Endodermal cell (in vitro differentiated cells): Measurements from ENCODE around the gene RDM1. TPM values are rescaled to one million over a fixed set of nuclear protein-coding genes. Genes with fewer than 3 reads are reported as not detected.

Source experiments
- DNase-seq: peaks from one replicate; pipeline ENCODE4 v3.0.0-alpha.2; 2017
- H3K27ac ChIP-seq: 2 replicates; pipeline ENCODE4 v1.5.1; 2013; ENCODE audit warnings: mild to moderate bottlenecking, low read depth, low read length, moderate library complexity
- H3K27me3 ChIP-seq: 2 replicates; pipeline ENCODE4 v1.6.1; 2013; ENCODE audit warnings: mild to moderate bottlenecking, low read length, moderate library complexity; ENCODE audit not compliant: insufficient read depth, control insufficient read depth, poor library complexity, severe bottlenecking
- H3K36me3 ChIP-seq: 2 replicates; pipeline ENCODE4 v1.7.0; 2013; ENCODE audit warnings: mild to moderate bottlenecking, low read length, moderate library complexity; ENCODE audit not compliant: control insufficient read depth, insufficient read depth
- H3K4me1 ChIP-seq: one replicate; pipeline ENCODE4 v1.7.0; 2013; ENCODE audit warnings: low read length; ENCODE audit not compliant: control insufficient read depth, insufficient read depth
- H3K4me3 ChIP-seq: 2 replicates; pipeline ENCODE4 v1.5.1; 2013; ENCODE audit warnings: mild to moderate bottlenecking, low read length, moderate library complexity
- H3K9ac ChIP-seq: 2 replicates; pipeline ENCODE4 v1.6.1; 2013; ENCODE audit warnings: mild to moderate bottlenecking, low read length, moderate library complexity; ENCODE audit not compliant: poor library complexity, severe bottlenecking; ENCODE audit errors: extremely low read depth
- H3K9me3 ChIP-seq: 2 replicates; pipeline ENCODE4 v1.6.1; 2013; ENCODE audit warnings: mild to moderate bottlenecking, low read length, moderate library complexity; ENCODE audit not compliant: control insufficient read depth
- H3K27ac Mint-ChIP-seq: 2 replicates; pipeline ENCODE4 v1.8.0; 2020; ENCODE audit warnings: mixed read lengths
- H3K27me3 Mint-ChIP-seq: 2 replicates; pipeline ENCODE4 v1.8.0; 2021; ENCODE audit warnings: mild to moderate bottlenecking, mixed read lengths; ENCODE audit not compliant: insufficient read depth
- H3K36me3 Mint-ChIP-seq: 2 replicates; pipeline ENCODE4 v1.8.0; 2020; ENCODE audit warnings: low read depth, mixed read lengths
- H3K4me1 Mint-ChIP-seq: 2 replicates; pipeline ENCODE4 v1.8.0; 2020; ENCODE audit warnings: mixed read lengths
- H3K4me3 Mint-ChIP-seq: 2 replicates; pipeline ENCODE4 v1.8.0; 2020; ENCODE audit warnings: mild to moderate bottlenecking, moderate library complexity, mixed read lengths
- H3K9me3 Mint-ChIP-seq: 2 replicates; pipeline ENCODE4 v1.8.0; 2020; ENCODE audit warnings: mild to moderate bottlenecking, mixed read lengths
- WGBS, 2 experiments: methylation state at CpG; one replicate each; pipeline versions ENCODE4 v1.1.5 to v1.1.7; 2013; ENCODE audit warnings: missing lambda C conversion rate in 2 of 2, mixed read lengths in 1 of 2; ENCODE audit not compliant: insufficient coverage in 1 of 2, insufficient read length in 1 of 2; 5-methylcytosine and 5-hydroxymethylcytosine counted together
- total RNA-seq, 2 donors: library from RNA; stranded (reverse); fragmentation: NEBNext Ultra II Directional in 1 of 2; extraction: Animal tissue kit (Norgen Biotek cat#: 25700) in 1 of 2; gene quantifications; 2 replicates in 1 of 2; 3 replicates in 1 of 2; pipeline ENCODE4 v1.2.1, GENCODE V29; 2021
- TF ChIP-seq, protein P1 (sequence below): fragments of 200-600 bp; sonication (generic); conservative IDR thresholded peaks from 2 replicates; pipeline ENCODE4 v1.5.0; 2021; ENCODE audit warnings: antibody characterized with exemption, mild to moderate bottlenecking

RDM1 gene
- total RNA-seq, 2 donors from 2014 or later, result 5.3 to 14.2 TPM

GRCh38 chr17:35915153-35915964 lies 15.2 kb downstream of the RDM1 start:
- WGBS, 2 experiments, result 91 to 92% methylated on average over 3 of the region's 3 CpGs
- peaks cover 6% of the 10 kb centered on the region for H3K27me3 Mint-ChIP-seq
- no peak for DNase-seq
- Histone ChIP-seq H3K27ac (no peak overlapping the region), H3K36me3 (no peaks in the 10 kb centered on the region), H3K9me3 (no peaks in the 10 kb centered on the region), H3K27me3 (peaks cover 8% of the 10 kb centered on the region), H3K9ac (no peak overlapping the region), H3K4me3 (no peak overlapping the region), H3K4me1 (no peaks in the 10 kb centered on the region)
- no peak overlapping the region for H3K27ac Mint-ChIP-seq
- H3K4me3 Mint-ChIP-seq, result no peak overlapping the region
- peaks cover 6% of the 10 kb centered on the region for H3K36me3 Mint-ChIP-seq
- H3K9me3 Mint-ChIP-seq, result peaks cover 4% of the 10 kb centered on the region
- H3K4me1 Mint-ChIP-seq, result peaks cover 11% of the 10 kb centered on the region
- TF ChIP-seq, protein P1, sequence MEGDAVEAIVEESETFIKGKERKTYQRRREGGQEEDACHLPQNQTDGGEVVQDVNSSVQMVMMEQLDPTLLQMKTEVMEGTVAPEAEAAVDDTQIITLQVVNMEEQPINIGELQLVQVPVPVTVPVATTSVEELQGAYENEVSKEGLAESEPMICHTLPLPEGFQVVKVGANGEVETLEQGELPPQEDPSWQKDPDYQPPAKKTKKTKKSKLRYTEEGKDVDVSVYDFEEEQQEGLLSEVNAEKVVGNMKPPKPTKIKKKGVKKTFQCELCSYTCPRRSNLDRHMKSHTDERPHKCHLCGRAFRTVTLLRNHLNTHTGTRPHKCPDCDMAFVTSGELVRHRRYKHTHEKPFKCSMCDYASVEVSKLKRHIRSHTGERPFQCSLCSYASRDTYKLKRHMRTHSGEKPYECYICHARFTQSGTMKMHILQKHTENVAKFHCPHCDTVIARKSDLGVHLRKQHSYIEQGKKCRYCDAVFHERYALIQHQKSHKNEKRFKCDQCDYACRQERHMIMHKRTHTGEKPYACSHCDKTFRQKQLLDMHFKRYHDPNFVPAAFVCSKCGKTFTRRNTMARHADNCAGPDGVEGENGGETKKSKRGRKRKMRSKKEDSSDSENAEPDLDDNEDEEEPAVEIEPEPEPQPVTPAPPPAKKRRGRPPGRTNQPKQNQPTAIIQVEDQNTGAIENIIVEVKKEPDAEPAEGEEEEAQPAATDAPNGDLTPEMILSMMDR, result no peak

GRCh38 chr17:35914354-35914753 lies 16.2 kb downstream of the RDM1 start:
- no peaks in the 10 kb centered on the region for H3K4me1 ChIP-seq
- peaks cover 8% of the 10 kb centered on the region for H3K27me3 ChIP-seq
- Mint-ChIP-seq H3K27ac (no peak overlapping the region), H3K27me3 (peaks cover 9% of the 10 kb centered on the region), H3K4me1 (peaks cover 5% of the 10 kb centered on the region), H3K9me3 (peaks cover 4% of the 10 kb centered on the region), H3K36me3 (peaks cover 6% of the 10 kb centered on the region), H3K4me3 (no peak overlapping the region)
- TF ChIP-seq, protein P1, result no peak
- H3K27ac ChIP-seq, result no peak overlapping the region
- no peak overlapping the region for H3K4me3 ChIP-seq
- no peaks in the 10 kb centered on the region for H3K9me3 ChIP-seq
- H3K36me3 ChIP-seq, result no peaks in the 10 kb centered on the region
- 87 to 100% methylated on average over 1 of the region's 1 CpG for WGBS, 2 experiments
- no peak for DNase-seq
- H3K9ac ChIP-seq, result no peak overlapping the region

DNA sequence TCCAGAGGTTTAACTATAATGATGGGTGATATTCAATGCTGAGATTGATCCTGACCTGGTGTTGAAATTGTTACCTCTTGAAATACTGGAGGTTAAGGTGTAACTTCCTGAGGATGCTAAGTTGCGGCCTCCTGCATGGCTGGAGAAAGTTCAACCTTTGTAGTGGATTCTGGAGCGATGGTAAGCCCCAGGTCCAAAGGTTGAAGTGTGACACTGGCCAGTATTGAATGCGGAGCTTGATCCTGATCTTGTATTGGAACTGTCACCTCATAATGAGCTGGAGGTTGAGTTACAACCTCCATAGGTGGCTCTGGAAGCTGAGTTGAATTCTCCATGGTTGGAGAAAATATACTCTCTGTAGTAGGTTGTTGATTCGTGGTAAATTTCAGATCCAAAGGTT lies 17.0 kb downstream of the RDM1 start:
- no peak overlapping the region for H3K4me3 Mint-ChIP-seq
- Histone ChIP-seq H3K36me3 (no peaks in the 10 kb centered on the region), H3K27me3 (peaks cover 8% of the 10 kb centered on the region), H3K4me3 (no peak overlapping the region), H3K4me1 (no peaks in the 10 kb centered on the region), H3K9me3 (no peaks in the 10 kb centered on the region), H3K27ac (no peak overlapping the region), H3K9ac (no peak overlapping the region)
- H3K9me3 Mint-ChIP-seq, result peaks cover 4% of the 10 kb centered on the region
- WGBS, 2 experiments, result 88 to 92% methylated on average over 4 of the region's 4 CpGs
- H3K27me3 Mint-ChIP-seq, result peaks cover 16% of the 10 kb centered on the region
- no peak for DNase-seq
- TF ChIP-seq, protein P1, result no peak
- H3K27ac Mint-ChIP-seq, result no peak overlapping the region
- peaks cover 6% of the 10 kb centered on the region for H3K36me3 Mint-ChIP-seq
- peaks cover 5% of the 10 kb centered on the region for H3K4me1 Mint-ChIP-seq
